ENCODE results near the gene SMAGP. TPM values are rescaled to one million over a fixed set of nuclear protein-coding genes. Genes with fewer than 3 reads are reported as not detected.

The SMAGP gene
- total RNA-seq, 1 experiment from 2014 or later, result 62.5 TPM

GRCh38 chr12:51225771-51226170 is 44.4 kb downstream of the SMAGP start:
- H3K27me3 ChIP-seq (ENCODE audit: low read length), result no peaks in the 10 kb centered on the region
- H3K9me3 ChIP-seq (ENCODE audit: low read length), result no peaks in the 10 kb centered on the region
- no peak overlapping the region for H3K4me2 ChIP-seq (ENCODE audit: low read length)
- DNase-seq (no peak), ATAC-seq (no peak)
- TF ChIP-seq EZH2phosphoT487 (IDR thresholded peaks at IDR 0.05; ENCODE audit: borderline replicate concordance, low read length), result no peak
- no peak for TF ChIP-seq CTCF (conservative IDR thresholded peaks at IDR 0.05; ENCODE audit: low read depth, low read length)
- TF ChIP-seq EZH2 (IDR thresholded peaks at IDR 0.05; ENCODE audit: low read length, unreplicated experiment), result no peak
- H3K9ac ChIP-seq (ENCODE audit: low read length), result no peak overlapping the region
- intact Hi-C loops (cut with micrococcal nuclease), result no loop called here
- no peak overlapping the region for H2AFZ ChIP-seq (ENCODE audit: low read length)
- ChIA-PET POLR2A (ENCODE audit: unreplicated experiment) (no interaction called here), CTCF (no interaction called here)
- no TSS peak for BruUV-seq (replicated peaks)
- H3K4me3 ChIP-seq (ENCODE audit: low read length), result no peak overlapping the region
- no peaks in the 10 kb centered on the region for H3K9me2 ChIP-seq (replicated peaks; ENCODE audit: low read length)
- H4K20me1 ChIP-seq (ENCODE audit: low read length), result no peaks in the 10 kb centered on the region
- no peaks in the 10 kb centered on the region for H3F3A ChIP-seq (ENCODE audit: low read length, unreplicated experiment)
- no peaks in the 10 kb centered on the region for H3K79me2 ChIP-seq (ENCODE audit: low read length)
- no peak overlapping the region for H3K27ac ChIP-seq (ENCODE audit: low read length)
- no peaks in the 10 kb centered on the region for H3K4me1 ChIP-seq (ENCODE audit: insufficient read depth, low read length)
- H3K36me3 ChIP-seq (ENCODE audit: low read depth, low read length), result no peaks in the 10 kb centered on the region

GRCh38 chr12:51225234-51225633 is 45.0 kb downstream of the SMAGP start:
- Histone ChIP-seq H3K27me3 (ENCODE audit: low read length) (no peaks in the 10 kb centered on the region), H4K20me1 (ENCODE audit: low read length) (no peaks in the 10 kb centered on the region), H3K4me1 (ENCODE audit: insufficient read depth, low read length) (no peaks in the 10 kb centered on the region), H3K9me2 (replicated peaks; ENCODE audit: low read length) (no peaks in the 10 kb centered on the region), H3K9me3 (ENCODE audit: low read length) (no peaks in the 10 kb centered on the region), H3F3A (ENCODE audit: low read length, unreplicated experiment) (no peaks in the 10 kb centered on the region), H3K79me2 (ENCODE audit: low read length) (no peaks in the 10 kb centered on the region), H2AFZ (ENCODE audit: low read length) (no peak overlapping the region), H3K9ac (ENCODE audit: low read length) (no peak overlapping the region), H3K36me3 (ENCODE audit: low read depth, low read length) (no peaks in the 10 kb centered on the region), H3K4me3 (ENCODE audit: low read length) (no peak overlapping the region), H3K27ac (ENCODE audit: low read length) (no peak overlapping the region), H3K4me2 (ENCODE audit: low read length) (no peak overlapping the region)
- ChIA-PET POLR2A (ENCODE audit: unreplicated experiment) (no interaction called here), CTCF (no interaction called here)
- BruUV-seq (replicated peaks), result no TSS peak
- no peak for TF ChIP-seq EZH2phosphoT487 (IDR thresholded peaks at IDR 0.05; ENCODE audit: borderline replicate concordance, low read length)
- no peak for TF ChIP-seq EZH2 (IDR thresholded peaks at IDR 0.05; ENCODE audit: low read length, unreplicated experiment)
- DNase-seq (no peak), ATAC-seq (no peak)
- intact Hi-C loops (cut with micrococcal nuclease), result no loop called here

DNA sequence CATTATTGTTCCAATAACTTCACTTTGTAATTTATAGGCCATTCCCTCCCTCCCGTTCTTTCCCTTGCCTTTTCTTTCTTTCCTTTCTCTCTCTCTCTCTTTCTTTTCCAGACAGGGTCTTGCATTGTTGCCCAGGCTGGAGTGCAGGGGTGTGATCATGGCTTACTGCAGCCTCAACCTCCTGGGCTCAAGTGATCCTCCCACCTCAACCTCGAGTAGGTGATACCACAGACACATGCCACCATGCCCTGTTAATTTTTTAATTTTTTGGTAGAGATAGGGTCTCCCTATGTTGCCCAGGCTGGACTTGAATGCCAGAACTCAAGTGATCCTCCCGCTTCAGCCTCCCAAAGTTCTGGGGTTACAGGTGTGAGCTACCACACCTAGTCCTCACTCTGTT is 45.6 kb downstream of the SMAGP start:
- DNase-seq, result no peak
- Histone ChIP-seq H3K4me1 (ENCODE audit: insufficient read depth, low read length) (no peaks in the 10 kb centered on the region), H3F3A (ENCODE audit: low read length, unreplicated experiment) (no peaks in the 10 kb centered on the region), H3K9me3 (ENCODE audit: low read length) (no peaks in the 10 kb centered on the region), H3K27ac (ENCODE audit: low read length) (no peak overlapping the region), H4K20me1 (ENCODE audit: low read length) (no peaks in the 10 kb centered on the region), H3K36me3 (ENCODE audit: low read depth, low read length) (no peaks in the 10 kb centered on the region), H3K4me3 (ENCODE audit: low read length) (no peak overlapping the region), H3K9ac (ENCODE audit: low read length) (no peak overlapping the region), H3K27me3 (ENCODE audit: low read length) (no peaks in the 10 kb centered on the region), H2AFZ (ENCODE audit: low read length) (no peak overlapping the region), H3K9me2 (replicated peaks; ENCODE audit: low read length) (no peaks in the 10 kb centered on the region), H3K79me2 (ENCODE audit: low read length) (no peaks in the 10 kb centered on the region), H3K4me2 (ENCODE audit: low read length) (no peak overlapping the region)
- BruUV-seq (replicated peaks), result no TSS peak
- ChIA-PET POLR2A (ENCODE audit: unreplicated experiment) (no interaction called here), CTCF (no interaction called here)
- intact Hi-C loops (cut with micrococcal nuclease), result no loop called here
- no peak for TF ChIP-seq EZH2 (IDR thresholded peaks at IDR 0.05; ENCODE audit: low read length, unreplicated experiment)
- no peak for TF ChIP-seq CTCF (conservative IDR thresholded peaks at IDR 0.05; ENCODE audit: low read depth, low read length)
- no peak for ATAC-seq

All from PC-3 (cell line).